IMR-90 (cell line): Measurements from ENCODE around the gene CYBRD1. TPM values are rescaled to one million over a fixed set of nuclear protein-coding genes. Genes with fewer than 3 reads are reported as not detected.

Experiments used
- ATAC-seq: fragments of 200-7000 bp; cut with Tn5 transposase; 2 replicates; pipeline ENCODE4 v1.9.1; 2020; ENCODE audit warnings: low read depth, mild to moderate bottlenecking, moderate library complexity
- BruUV-seq: library from RNA; stranded (reverse); fragments of 400-500 nt; replicated peaks from 2 replicates; lab custom pipeline; 2021; lab: Mats Ljungman, UMichigan
- CTCF ChIA-PET: fragments of 300-600 bp; formaldehyde crosslinking; extraction: SDS; loops from one replicate; lab custom pipeline; 2021; ENCODE audit warnings: antibody characterized with exemption; lab: Yijun Ruan, JAX
- POLR2A ChIA-PET: fragments of 300-600 bp; sonication (Branson Sonifier 250); formaldehyde crosslinking; loops from one replicate; lab custom pipeline; 2022; ENCODE audit warnings: antibody characterized with exemption; ENCODE audit not compliant: unreplicated experiment; lab: Charles Lee
- DNase-seq: peaks from one replicate; pipeline ENCODE4 v3.0.0; 2013
- H2AFZ ChIP-seq: replicated peaks from 2 replicates; pipeline ENCODE3; 2013; ENCODE audit warnings: low read length, mild to moderate bottlenecking; ENCODE audit not compliant: poor library complexity
- H2AK5ac ChIP-seq: 2 replicates; pipeline ENCODE4 v1.6.1; 2013; ENCODE audit warnings: low read depth, low read length, inconsistent platforms
- H2AK9ac ChIP-seq: replicated peaks from 2 replicates; pipeline ENCODE3; 2013; ENCODE audit warnings: mild to moderate bottlenecking, low read depth, low read length, moderate library complexity; ENCODE audit not compliant: poor library complexity
- H2BK120ac ChIP-seq: 2 replicates; pipeline ENCODE4 v1.6.1; 2013; ENCODE audit warnings: low read depth, low read length, inconsistent platforms
- H2BK15ac ChIP-seq: 3 replicates; pipeline ENCODE4 v1.6.1; 2013; ENCODE audit warnings: low read depth, low read length, inconsistent platforms
- H2BK20ac ChIP-seq: 2 replicates; pipeline ENCODE4 v1.6.1; 2013; ENCODE audit warnings: low read depth, mild to moderate bottlenecking, inconsistent platforms, low read length, moderate library complexity
- H2BK5ac ChIP-seq: 2 replicates; pipeline ENCODE4 v1.6.1; 2013; ENCODE audit warnings: mild to moderate bottlenecking, low read depth, low read length, inconsistent platforms; ENCODE audit not compliant: poor library complexity, severe bottlenecking
- H3K14ac ChIP-seq: replicated peaks from 2 replicates; pipeline ENCODE4 v1.6.1; 2013; ENCODE audit warnings: low read depth, low read length, inconsistent platforms
- H3K18ac ChIP-seq: 2 replicates; pipeline ENCODE4 v1.6.1; 2013; ENCODE audit warnings: low read depth, low read length, control low read depth
- H3K23ac ChIP-seq: 2 replicates; pipeline ENCODE4 v1.6.1; 2013; ENCODE audit warnings: low read depth, low read length, inconsistent platforms
- H3K27ac ChIP-seq: 2 replicates; pipeline ENCODE4 v1.5.1; 2013; ENCODE audit warnings: mild to moderate bottlenecking, control low read depth, low read length; ENCODE audit not compliant: insufficient read depth
- H3K27me3 ChIP-seq: 2 replicates; pipeline ENCODE4 v1.6.1; 2013; ENCODE audit warnings: low read length; ENCODE audit not compliant: control insufficient read depth, insufficient read depth
- H3K36me3 ChIP-seq: 2 replicates; pipeline ENCODE4 v1.6.1; 2013; ENCODE audit warnings: low read length, mixed read lengths; ENCODE audit not compliant: control insufficient read depth, insufficient read depth
- H3K4ac ChIP-seq: 2 replicates; pipeline ENCODE4 v1.6.1; 2013; ENCODE audit warnings: low read depth, low read length, inconsistent platforms
- H3K4me1 ChIP-seq: 2 replicates; pipeline ENCODE4 v1.6.1; 2013; ENCODE audit warnings: low read length, mixed read lengths; ENCODE audit not compliant: control insufficient read depth, insufficient read depth
- H3K4me2 ChIP-seq: 2 replicates; pipeline ENCODE4 v1.6.1; 2013; ENCODE audit warnings: low read depth, mild to moderate bottlenecking, control low read depth, low read length, moderate library complexity
- H3K4me3 ChIP-seq: 2 replicates; pipeline ENCODE4 v1.5.1; 2013; ENCODE audit warnings: low read depth, mild to moderate bottlenecking, control low read depth, low read length, moderate library complexity; ENCODE audit not compliant: insufficient read depth
- H3K56ac ChIP-seq: 2 replicates; pipeline ENCODE4 v1.6.1; 2013; ENCODE audit warnings: low read length, inconsistent platforms; ENCODE audit not compliant: insufficient read depth; ENCODE audit errors: extremely low read depth
- H3K79me1 ChIP-seq, 2 experiments: 2 replicates each; pipeline ENCODE4 v1.6.1; 2013; ENCODE audit warnings: low read length in 2 of 2, inconsistent platforms in 1 of 2, low read depth in 1 of 2
- H3K9ac ChIP-seq: 2 replicates; pipeline ENCODE4 v1.6.1; 2013; ENCODE audit warnings: low read depth, low read length, control low read depth
- H3K9me1 ChIP-seq: 2 replicates; pipeline ENCODE4 v1.6.1; 2013; ENCODE audit warnings: low read length, inconsistent platforms; ENCODE audit not compliant: insufficient read depth
- H3K9me3 ChIP-seq: 2 replicates; pipeline ENCODE4 v1.6.1; 2013; ENCODE audit warnings: low read length; ENCODE audit not compliant: control insufficient read depth, insufficient read depth
- H4K20me1 ChIP-seq: 2 replicates; pipeline ENCODE4 v1.6.1; 2013; ENCODE audit warnings: low read length, inconsistent platforms; ENCODE audit not compliant: insufficient read depth
- H4K5ac ChIP-seq: 2 replicates; pipeline ENCODE4 v1.6.1; 2013; ENCODE audit warnings: mild to moderate bottlenecking, low read depth, low read length, control low read depth
- H4K8ac ChIP-seq, 2 experiments: 2 replicates each; pipeline ENCODE4 v1.6.1; 2013; ENCODE audit warnings: low read depth in 2 of 2, low read length in 2 of 2, control low read depth in 1 of 2, inconsistent platforms in 1 of 2
- H4K91ac ChIP-seq: 2 replicates; pipeline ENCODE4 v1.6.1; 2013; ENCODE audit warnings: low read depth, low read length, inconsistent platforms; ENCODE audit not compliant: insufficient read depth
- BHLHE40 ChIP-seq: fragments of 150-350 bp; IDR thresholded peaks from 2 replicates; pipeline ENCODE4 v1.6.1; 2016; ENCODE audit warnings: mild to moderate bottlenecking, low read depth, low read length
- CEBPB ChIP-seq: IDR thresholded peaks from 2 replicates; pipeline ENCODE4 v1.6.1; 2012; ENCODE audit warnings: low read depth, low read length, improper control_type of control experiment
- CHD1 ChIP-seq: IDR thresholded peaks from 2 replicates; pipeline ENCODE4 v1.6.1; 2012; ENCODE audit warnings: low read depth, low read length, improper control_type of control experiment
- CTCF ChIP-seq: conservative IDR thresholded peaks from 2 replicates; pipeline ENCODE4 v1.5.1; 2012; ENCODE audit warnings: mild to moderate bottlenecking, low read depth, low read length, improper control_type of control experiment
- ELK1 ChIP-seq: fragments of 150-350 bp; IDR thresholded peaks from 2 replicates; pipeline ENCODE4 v1.6.1; 2016; ENCODE audit warnings: low read depth, mild to moderate bottlenecking, low read length, moderate library complexity, borderline replicate concordance
- FOS ChIP-seq: fragments of 150-350 bp; IDR thresholded peaks from 2 replicates; pipeline ENCODE4 v1.6.1; 2016; ENCODE audit warnings: low read depth, low read length
- MAFK ChIP-seq: IDR thresholded peaks from 2 replicates; pipeline ENCODE4 v1.6.1; 2012; ENCODE audit warnings: low read depth, low read length, improper control_type of control experiment
- MAZ ChIP-seq: IDR thresholded peaks from 2 replicates; pipeline ENCODE4 v1.6.1; 2012; ENCODE audit warnings: low read depth, mild to moderate bottlenecking, low read length, improper control_type of control experiment, moderate library complexity, borderline replicate concordance
- MXI1 ChIP-seq: IDR thresholded peaks from 2 replicates; pipeline ENCODE4 v1.6.1; 2012; ENCODE audit warnings: low read depth, mild to moderate bottlenecking, low read length, moderate library complexity, borderline replicate concordance
- NFE2L2 ChIP-seq: fragments of 150-350 bp; IDR thresholded peaks from 2 replicates; pipeline ENCODE4 v1.6.1; 2016; ENCODE audit warnings: low read depth, mild to moderate bottlenecking, low read length
- POLR2A ChIP-seq: IDR thresholded peaks from 2 replicates; pipeline ENCODE4 v1.6.1; 2012; ENCODE audit warnings: mild to moderate bottlenecking, low read depth, low read length
- RAD21 ChIP-seq: IDR thresholded peaks from 2 replicates; pipeline ENCODE4 v1.6.1; 2012; ENCODE audit warnings: low read length, improper control_type of control experiment
- RCOR1 ChIP-seq: IDR thresholded peaks from 2 replicates; pipeline ENCODE4 v1.6.1; 2012; ENCODE audit warnings: mild to moderate bottlenecking, low read length, improper control_type of control experiment; ENCODE audit not compliant: insufficient replicate concordance
- RFX5 ChIP-seq: IDR thresholded peaks from 2 replicates; pipeline ENCODE4 v1.8.0; 2012; ENCODE audit warnings: low read depth, mild to moderate bottlenecking, low read length, moderate library complexity
- SMC3 ChIP-seq: fragments of 150-350 bp; IDR thresholded peaks from 2 replicates; pipeline ENCODE4 v1.6.1; 2016; ENCODE audit warnings: low read depth, mild to moderate bottlenecking, antibody characterized with exemption, low read length, moderate library complexity
- USF2 ChIP-seq: fragments of 150-350 bp; IDR thresholded peaks from 2 replicates; pipeline ENCODE4 v1.6.1; 2017; ENCODE audit warnings: mild to moderate bottlenecking, antibody characterized with exemption, low read length, low read depth
- WGBS, 2 experiments: methylation state at CpG; one replicate each; pipeline versions ENCODE4 v1.1.5 to v1.1.7; 2013; ENCODE audit warnings: missing lambda C conversion rate in 2 of 2; ENCODE audit not compliant: insufficient read length in 1 of 2; ENCODE audit errors: extremely low coverage in 2 of 2; 5-methylcytosine and 5-hydroxymethylcytosine counted together
- dilution Hi-C: fragments of 300-500 bp; cut with HindIII; formaldehyde crosslinking; loops from one replicate; pipeline ENCODE4 v1.14.3; 2018; ENCODE audit warnings: low sequenced_read_pairs; ENCODE audit not compliant: unreplicated experiment
- in situ Hi-C: fragments of 300-500 bp; cut with MboI; formaldehyde crosslinking; loops from 3 replicates; pipeline ENCODE4 v1.14.3; 2019; ENCODE audit warnings: low sequenced_read_pairs, inconsistent platforms, mixed read lengths
- intact Hi-C: fragments of 100-400 bp; cut with micrococcal nuclease; formaldehyde crosslinking; loops from 2 replicates; pipeline ENCODE4 v1.10.0; 2022
- polyA plus RNA-seq, 3 experiments: library from polyadenylated mRNA; depleted of rRNA; stranded (reverse); fragments of >200 nt; gene quantifications; 2 replicates each; pipeline ENCODE4 v1.2.3, GENCODE V29; 2012; ENCODE audit warnings: low replicate concordance in 1 of 3
- total RNA-seq: library from RNA; depleted of rRNA; stranded (reverse); fragments of >200 nt; gene quantifications from 2 replicates; pipeline ENCODE4 v1.2.3, GENCODE V29; 2012

CYBRD1 gene
- total and polyA plus RNA-seq, 2 of the 4 experiments (the other 2 are of a cell fraction), result 53.2 to 103 TPM

- DNase-seq, result peak; percentile 69
- Histone ChIP-seq H3K56ac (no peak overlapping the region), H3K9me1 (peaks cover 8% of the 10 kb centered on the region; the same call in 1 of the 2 replicates), H3K27ac (no peak overlapping the region), H3K79me1 (no peaks in the 10 kb centered on the region; a peak in 1 of 4 replicates), H3K4ac (no peak overlapping the region), H2AK5ac (no peak overlapping the region), H3K9me3 (no peaks in the 10 kb centered on the region), H3K4me3 (no peak overlapping the region), H4K8ac (no peak overlapping the region), H4K20me1 (no peaks in the 10 kb centered on the region), H2AFZ (no peak overlapping the region), H3K4me2 (no peak overlapping the region), H3K4me1 (peaks cover 2% of the 10 kb centered on the region), H2BK120ac (no peak overlapping the region), H2BK5ac (no peak overlapping the region), H3K23ac (no peak overlapping the region), H2BK15ac (no peak overlapping the region), H3K36me3 (peaks cover 3% of the 10 kb centered on the region), H2BK20ac (no peak overlapping the region), H4K91ac (no peak overlapping the region), H3K27me3 (no peaks in the 10 kb centered on the region), H3K14ac (no peak overlapping the region), H3K9ac (no peak overlapping the region), H3K18ac (no peak overlapping the region), H4K5ac (no peak overlapping the region), H2AK9ac (no peak overlapping the region)
- intact Hi-C loops (no loop called here), dilution Hi-C loops (no loop called here), in situ Hi-C loops (no loop called here)
- TF ChIP-seq NFE2L2 (no peak), RFX5 (no peak), MAFK (no peak), SMC3 (no peak), BHLHE40 (no peak), FOS (no peak), CEBPB (no peak), MAZ (no peak), CTCF (no peak), POLR2A (no peak), USF2 (no peak), RCOR1 (no peak), CHD1 (no peak), RAD21 (no peak), ELK1 (no peak), MXI1 (no peak)
- CTCF ChIA-PET, result interaction anchor here (0.6 kb wide), 1 partner anchor 17 kb away, joined by 3 read pairs; no protein-coding TSS in a partner anchor
- ATAC-seq, result no peak
- BruUV-seq, result no TSS peak
- no CpG with 5 or more reads among the region's 1 CpG for WGBS, 2 experiments
- POLR2A ChIA-PET, result no interaction called here
Observed at GRCh38 chr2:171478345-171478744, 43.9 kb upstream of the CYBRD1 start.
